ENCODE measurements around the gene HSD17B8.
A peak's percentile ranks its signal among the peaks of the same experiment; 100 is the strongest.

Gene HSD17B8

GRCh38 chr6:33204415-33205190 is at the start of gene HSD17B8:
Gene HSD17B8, plus strand, starts transcription at chr6:33204655. Its CDS starts 14 bp downstream, at chr6:33204669.
- DNase-seq (ENCODE audit: low read depth): peak; percentile 80

DNA sequence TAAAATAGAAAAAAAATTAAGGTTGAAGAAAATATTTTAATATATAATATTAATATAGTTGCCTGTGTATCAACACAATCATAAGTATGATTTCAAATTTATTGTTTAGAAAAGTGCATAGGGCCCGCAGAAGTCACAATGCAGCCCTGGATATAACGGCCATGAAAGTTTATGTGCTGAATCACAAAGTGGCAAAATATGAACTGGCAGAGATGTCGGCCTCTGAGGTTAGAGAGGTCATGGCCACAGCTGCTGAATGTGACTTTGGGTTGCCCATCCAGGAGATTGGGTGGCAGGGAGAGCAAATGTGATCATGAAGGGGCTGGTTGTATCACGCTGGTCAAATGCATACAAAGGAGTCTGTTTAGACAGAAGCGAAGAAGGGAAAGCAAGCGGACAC is 47.9 kb upstream of the HSD17B8 start:
- no peak for DNase-seq (ENCODE audit: low read depth)

- DNase-seq (ENCODE audit: low read depth): no peak
These were observed 47.5 kb upstream of the HSD17B8 start for GRCh38 chr6:33156964-33157363.

- DNase-seq (ENCODE audit: low read depth): no peak
These were observed 44.4 kb upstream of the HSD17B8 start for GRCh38 chr6:33160096-33160495.

- peak; percentile 93 for DNase-seq (ENCODE audit: low read depth)
These were observed 43.6 kb upstream of the HSD17B8 start for GRCh38 chr6:33160728-33161344.

DNA sequence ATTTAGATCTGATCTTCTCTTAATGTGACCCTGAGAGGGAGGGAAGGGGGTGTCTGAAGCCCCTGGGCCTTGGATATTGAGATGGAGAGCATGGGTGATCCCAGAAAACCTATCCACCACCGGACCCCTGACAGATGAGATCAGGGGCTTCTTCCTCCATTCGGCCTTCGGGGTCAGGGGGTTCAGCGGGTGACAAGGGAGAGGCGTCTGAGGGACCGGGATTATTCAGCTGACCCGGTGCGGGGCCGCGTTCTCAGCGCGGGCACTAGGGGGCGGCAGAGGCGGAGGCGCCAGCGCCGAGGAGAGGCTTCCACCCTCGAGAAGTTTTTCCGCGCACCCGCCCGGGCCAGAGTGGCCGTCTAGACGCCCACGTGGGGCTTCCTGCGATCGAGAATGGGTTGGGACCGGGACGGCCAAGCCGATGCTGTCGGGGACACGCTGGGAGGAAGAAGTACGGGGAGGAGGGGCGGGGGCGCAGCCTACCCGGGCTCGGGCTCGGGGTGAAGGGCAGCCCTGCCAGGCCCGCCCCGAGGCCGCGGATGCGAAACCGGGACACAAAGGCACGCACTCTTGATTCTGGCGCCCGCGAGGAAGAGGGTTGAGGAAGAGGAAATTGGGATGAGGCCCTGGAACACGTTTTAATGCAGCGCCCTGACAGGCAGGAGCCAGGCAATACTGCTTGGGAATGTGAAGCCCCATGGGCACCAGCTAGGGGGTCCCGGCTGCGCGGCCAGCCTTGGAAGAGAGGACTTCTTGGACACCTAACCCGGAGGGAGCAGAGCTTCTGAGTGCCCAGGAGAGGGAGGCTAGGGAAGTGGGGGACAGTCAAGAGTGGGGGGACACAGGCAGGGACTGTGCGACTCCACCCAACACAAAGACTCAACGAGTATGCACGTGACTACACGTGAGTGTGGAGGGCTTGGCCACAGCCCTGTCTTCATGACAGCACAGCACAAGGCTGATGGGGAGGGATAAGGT is 42.8 kb upstream of the HSD17B8 start:
- DNase-seq (ENCODE audit: low read depth): peak; percentile 12

DNA sequence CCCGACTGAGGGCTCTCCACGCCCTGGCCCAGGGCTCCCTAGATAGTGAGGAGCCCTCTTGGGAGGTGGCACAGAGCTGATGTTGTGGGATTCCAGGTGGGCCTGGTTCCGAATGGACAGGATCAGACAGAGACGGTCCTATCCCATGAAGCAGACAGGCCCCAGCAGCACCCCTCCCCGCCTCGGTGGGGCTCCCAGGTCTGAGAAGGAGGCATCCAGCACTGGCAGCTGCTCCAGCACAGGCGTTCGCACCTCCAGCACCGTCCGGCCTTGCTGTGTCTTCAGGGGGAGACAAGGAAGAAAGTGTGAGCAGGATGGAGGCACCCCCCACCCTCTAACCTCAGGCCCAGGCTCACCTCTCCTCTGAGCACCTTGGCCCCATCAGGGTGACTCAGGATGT is 40.9 kb upstream of the HSD17B8 start:
- DNase-seq (ENCODE audit: low read depth): no peak

DNA sequence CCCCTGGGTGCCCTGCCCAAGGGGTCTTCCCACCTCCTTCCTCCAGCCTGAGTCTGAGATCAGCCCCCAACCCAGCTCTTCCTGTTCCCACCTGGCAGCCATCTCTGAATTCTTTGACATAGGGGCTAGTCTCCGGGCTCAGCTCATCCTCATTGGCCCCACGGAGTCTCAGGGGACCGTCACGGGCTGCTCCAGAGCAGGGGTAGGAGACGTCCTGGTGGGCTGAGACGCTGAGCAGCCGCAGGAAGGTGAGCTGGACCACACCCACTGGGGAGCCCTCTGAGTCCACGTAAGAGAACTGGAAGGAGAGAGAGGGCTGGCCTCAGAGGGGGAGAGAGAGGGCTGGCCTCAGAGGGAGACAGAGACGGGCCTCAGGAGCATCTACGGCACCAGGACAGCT is 40.3 kb upstream of the HSD17B8 start:
- no peak for DNase-seq (ENCODE audit: low read depth)

DNA sequence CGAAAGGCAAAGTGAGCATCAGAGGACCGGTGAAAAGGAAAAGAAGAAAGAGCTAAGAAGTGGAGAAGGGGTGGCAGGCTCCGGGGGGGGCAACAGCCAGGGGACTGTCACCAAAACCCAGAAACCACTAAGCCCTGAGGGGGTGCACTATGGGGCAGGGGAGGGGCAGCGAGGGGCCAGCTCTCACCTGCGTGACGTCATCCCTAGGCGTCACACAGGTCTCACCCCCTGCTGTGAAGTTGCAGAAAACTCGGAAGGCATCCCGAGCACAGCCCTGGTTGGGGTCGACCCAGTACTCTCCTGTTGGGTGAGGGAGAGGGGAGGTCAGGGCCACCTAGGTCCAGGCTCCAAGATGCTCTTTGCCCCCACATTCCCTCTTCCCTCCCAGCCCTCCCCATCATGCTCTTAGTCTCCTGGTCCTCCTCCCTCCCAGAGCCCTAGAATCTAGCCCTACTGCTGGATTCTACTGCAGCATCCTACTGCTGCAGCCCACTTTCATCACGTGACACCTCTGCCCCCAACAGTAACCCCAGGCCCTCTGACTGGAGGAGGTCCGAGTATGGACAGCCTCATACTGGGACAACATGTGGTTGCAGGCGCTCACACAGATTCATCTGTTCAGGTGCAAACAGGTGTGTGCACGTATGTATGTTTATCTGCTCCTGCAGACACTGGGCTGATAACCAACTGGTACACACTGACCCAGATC is 39.6 kb upstream of the HSD17B8 start:
- no peak for DNase-seq (ENCODE audit: low read depth)

GRCh38 chr6:33165581-33166258 is 38.7 kb upstream of the HSD17B8 start:
- no peak for DNase-seq (ENCODE audit: low read depth)

DNA sequence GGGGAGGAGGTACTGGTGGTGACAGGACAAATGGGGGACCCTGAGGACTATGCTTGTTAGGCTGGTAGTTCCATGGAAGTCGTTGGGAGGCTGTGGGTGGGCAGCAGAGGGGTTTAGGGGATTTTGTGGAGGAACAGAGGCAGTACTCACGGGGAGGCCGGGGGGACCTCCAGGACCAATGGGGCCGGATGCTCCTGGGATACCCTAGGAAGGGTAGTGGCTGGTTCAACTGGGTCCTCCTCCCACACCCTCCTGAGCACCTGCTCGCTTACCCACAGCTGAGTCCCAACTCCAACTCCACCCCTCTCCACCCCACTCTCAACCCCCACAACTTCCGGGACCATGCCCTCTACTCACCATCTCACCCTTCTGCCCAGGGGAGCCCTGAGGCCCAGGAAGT is 38.1 kb upstream of the HSD17B8 start:
- no peak for DNase-seq (ENCODE audit: low read depth)

DNA sequence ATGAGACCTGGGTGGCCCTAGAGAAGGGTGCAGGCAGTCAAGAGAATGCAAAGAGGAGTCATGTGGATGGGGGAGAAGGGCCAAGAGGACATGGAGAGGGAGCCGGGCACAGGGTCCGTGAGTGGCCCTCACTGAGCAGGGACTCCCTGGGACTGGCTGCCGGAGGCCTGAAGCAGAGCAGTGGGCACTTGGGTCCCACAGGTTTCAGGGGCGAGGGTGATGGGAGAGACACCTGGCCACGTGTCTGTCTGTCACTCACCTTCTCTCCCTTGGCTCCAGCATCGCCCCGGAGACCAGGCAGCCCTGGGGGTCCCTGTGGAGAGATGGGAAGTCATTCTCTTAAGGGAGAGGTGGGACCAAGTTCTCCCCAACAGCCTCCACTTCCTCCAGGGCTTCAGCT is 37.6 kb upstream of the HSD17B8 start:
- DNase-seq (ENCODE audit: low read depth): no peak

DNA sequence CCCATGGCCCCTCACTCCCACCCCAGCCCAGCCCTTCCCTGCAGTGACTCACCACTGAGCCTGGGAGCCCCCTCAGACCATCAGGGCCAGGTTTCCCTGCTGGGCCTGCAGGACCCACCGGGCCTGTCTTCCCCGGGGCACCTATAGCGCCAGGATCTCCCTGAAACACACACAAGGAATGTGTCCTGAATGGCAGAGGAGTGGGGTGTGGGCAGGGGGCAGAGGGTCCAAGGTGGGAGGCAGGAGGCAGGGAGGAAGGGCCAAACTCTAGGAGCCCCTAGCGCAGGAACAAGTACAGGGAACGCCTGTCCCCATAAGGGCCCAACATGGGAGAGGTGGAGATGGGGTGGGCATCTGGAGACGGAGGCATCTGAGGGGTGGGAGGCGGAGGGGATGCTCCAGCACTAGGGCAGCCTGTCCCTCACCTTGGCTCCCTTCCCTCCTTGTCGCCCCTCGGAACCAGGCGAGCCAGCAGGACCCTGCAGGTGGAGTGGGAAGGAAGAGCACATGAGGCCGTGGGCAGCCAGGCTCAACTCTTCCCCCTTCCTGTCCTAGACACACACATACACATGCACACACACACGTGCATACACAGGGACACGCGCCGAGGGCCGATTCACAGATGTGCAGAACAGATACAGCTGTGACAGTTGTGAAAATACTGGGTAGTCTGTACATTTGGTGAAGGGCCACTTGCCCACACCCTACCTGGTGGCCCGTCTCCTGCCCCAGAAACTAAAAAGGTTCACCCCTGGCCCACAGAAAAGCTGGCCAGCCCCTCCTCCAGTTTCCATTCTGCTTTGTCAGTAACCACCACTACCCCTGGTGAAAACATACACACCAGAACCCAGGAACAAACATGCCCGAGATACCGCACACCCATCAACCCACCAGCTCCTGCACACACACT is 36.8 kb upstream of the HSD17B8 start:
- DNase-seq (ENCODE audit: low read depth): no peak

DNA sequence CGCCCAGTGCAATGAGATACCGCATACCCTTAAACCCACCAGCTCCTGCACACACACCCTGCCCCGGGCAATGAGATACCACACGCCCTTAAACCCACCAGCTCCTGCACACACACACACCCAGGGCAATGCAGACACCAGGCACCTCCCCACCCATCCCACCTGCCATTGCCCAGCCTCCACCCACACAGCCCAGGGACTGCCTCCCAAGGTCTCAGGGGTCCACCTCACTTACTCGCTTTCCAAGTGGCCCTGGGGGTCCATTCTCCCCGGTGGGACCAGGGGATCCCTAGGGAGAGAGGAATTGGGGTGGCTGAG is 36.2 kb upstream of the HSD17B8 start:
- no peak for DNase-seq (ENCODE audit: low read depth)

DNA sequence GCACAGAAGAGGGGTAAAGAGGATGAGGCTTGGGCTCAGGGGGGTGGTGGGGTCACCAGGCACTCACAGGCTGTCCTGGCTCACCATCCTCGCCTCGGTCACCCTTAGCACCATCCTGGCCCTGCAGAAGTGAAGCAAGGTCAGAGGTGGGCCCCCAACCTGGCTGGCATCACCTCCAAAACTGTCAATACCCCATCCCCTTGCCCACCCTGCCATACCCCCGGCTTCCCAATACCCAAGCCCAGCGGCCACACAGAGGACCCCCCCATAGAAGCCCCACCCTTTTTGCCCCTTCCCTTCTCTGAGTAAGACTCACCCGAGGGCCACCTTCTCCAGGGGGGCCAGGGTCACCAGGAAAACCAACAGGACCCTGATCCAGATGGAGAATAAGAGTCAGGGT is 35.8 kb upstream of the HSD17B8 start:
- DNase-seq (ENCODE audit: low read depth): no peak

DNA sequence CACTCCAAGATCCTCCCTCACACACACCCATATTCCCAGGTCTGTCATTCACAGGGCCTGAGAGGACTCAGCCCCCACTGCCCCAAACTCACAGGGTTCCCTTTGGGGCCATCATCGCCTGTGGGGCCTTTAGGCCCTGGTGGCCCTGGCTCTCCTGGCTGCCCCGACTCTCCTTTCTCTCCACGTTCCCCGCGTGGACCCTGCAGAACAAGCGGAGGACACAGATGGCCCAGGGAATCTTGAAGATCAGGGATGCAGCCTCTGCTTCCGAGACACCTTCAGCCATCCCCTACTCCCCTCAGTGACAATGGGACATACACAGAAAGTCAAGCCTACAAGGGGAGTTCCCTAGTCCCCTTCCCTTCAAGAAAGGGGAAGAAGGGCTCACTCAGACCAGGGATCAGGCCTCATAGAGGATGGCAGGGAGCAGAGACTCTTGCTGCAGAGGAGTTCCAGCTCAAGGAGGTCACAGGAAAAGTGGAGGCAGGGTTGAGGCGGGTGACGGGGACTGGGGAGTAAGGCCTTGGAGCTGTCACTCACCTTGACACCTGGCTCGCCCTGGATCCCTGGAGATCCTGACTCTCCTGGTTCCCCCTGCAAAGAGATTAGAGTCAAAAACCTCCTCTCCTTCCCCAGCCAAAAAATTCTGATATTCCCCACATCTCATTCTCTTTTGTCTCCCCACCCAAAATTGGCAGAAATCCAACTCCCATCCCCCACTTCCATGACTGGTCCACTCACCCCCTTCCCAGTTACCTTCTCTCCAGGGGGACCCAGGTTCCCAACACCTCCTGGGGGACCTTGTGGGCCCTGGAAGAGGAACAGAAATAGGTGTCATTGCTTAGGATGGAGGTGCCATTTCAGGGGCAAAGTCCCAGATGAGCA is 34.9 kb upstream of the HSD17B8 start:
- DNase-seq (ENCODE audit: low read depth): no peak

DNA sequence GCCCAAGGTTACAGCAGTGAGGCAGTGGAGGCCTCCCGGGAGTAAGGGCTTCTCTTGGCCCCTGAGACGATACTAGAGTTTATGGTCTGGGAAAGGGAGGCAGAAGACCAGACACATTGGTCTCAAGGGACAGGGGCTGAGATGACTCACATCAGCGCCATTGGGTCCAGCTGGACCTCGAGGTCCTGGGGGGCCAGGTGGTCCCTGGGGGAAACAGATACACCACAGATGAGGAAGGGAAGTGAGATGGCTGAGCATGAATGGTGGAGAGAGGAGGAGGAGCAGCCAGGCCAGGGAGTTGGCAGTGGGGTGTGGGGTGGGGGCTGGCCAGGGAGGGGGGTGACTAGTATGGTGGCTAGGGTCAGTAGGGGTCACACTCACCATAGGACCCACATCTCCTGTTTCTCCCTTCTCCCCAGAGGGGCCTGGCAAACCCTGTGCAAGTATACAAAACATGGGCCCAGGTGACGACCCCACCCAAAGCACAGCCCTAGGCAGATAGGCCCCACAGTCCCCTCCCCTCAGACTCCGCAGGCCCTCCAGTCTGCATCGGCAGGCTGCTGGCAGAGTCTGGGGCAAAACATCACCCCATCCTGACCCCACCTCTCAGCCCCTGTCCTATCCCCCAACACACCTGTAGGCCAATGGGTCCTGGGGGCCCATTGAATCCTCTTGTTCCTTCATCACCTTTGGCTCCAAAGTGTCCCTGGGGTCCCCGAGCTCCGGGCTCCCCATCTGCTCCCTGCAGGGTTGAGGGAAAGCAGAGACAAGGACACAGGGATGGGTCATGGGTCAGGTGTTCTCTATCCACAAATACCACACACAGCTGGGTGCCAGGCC is 34.1 kb upstream of the HSD17B8 start:
- no peak for DNase-seq (ENCODE audit: low read depth)

Data from fibroblast of the conjunctiva (primary cell).